ENCODE results near the gene AXL. TPM values are rescaled to one million over a fixed set of nuclear protein-coding genes. Genes with fewer than 3 reads are reported as not detected.
A peak's percentile ranks its signal among the peaks of the same experiment; 100 is the strongest.

The AXL gene
- total RNA-seq, 6 experiments from 2014 or later, result 419 to 474 (median 458) TPM

- Mint-ChIP-seq H3K27ac (no peak overlapping the region), H3K4me3 (no peak overlapping the region), H3K4me1 (ENCODE audit: low read depth) (no peaks in the 10 kb centered on the region; the same call in 1 of the 2 replicates), H3K27me3 (ENCODE audit: insufficient read depth) (peaks cover 17% of the 10 kb centered on the region), H3K9me3 (no peaks in the 10 kb centered on the region), H3K36me3 (ENCODE audit: low read depth) (peaks cover 19% of the 10 kb centered on the region)
- TF ChIP-seq CTCF (IDR thresholded peaks at IDR 0.05), result no peak
- DNase-seq, result no peak
These were observed 16.5 kb downstream of the AXL start for GRCh38 chr19:41235480-41235879.

- Mint-ChIP-seq H3K4me3 (no peak overlapping the region; the same call in 1 of the 2 replicates), H3K27me3 (ENCODE audit: insufficient read depth) (peaks cover 15% of the 10 kb centered on the region), H3K4me1 (ENCODE audit: low read depth) (no peaks in the 10 kb centered on the region; the same call in 1 of the 2 replicates), H3K36me3 (ENCODE audit: low read depth) (peaks cover 13% of the 10 kb centered on the region), H3K9me3 (no peaks in the 10 kb centered on the region), H3K27ac (peak overlapping the region; percentile 54)
- no peak for TF ChIP-seq CTCF (IDR thresholded peaks at IDR 0.05)
- no peak for DNase-seq
These were observed 19.2 kb downstream of the AXL start for GRCh38 chr19:41238244-41238643.

GRCh38 chr19:41239363-41239762, 20.3 kb downstream of the AXL start:
- no peaks in the 10 kb centered on the region for H3K9me3 Mint-ChIP-seq
- TF ChIP-seq CTCF (IDR thresholded peaks at IDR 0.05), result no peak
- H3K27me3 Mint-ChIP-seq (ENCODE audit: insufficient read depth), result peaks cover 15% of the 10 kb centered on the region
- peaks cover 6% of the 10 kb centered on the region for H3K36me3 Mint-ChIP-seq (ENCODE audit: low read depth)
- no peak overlapping the region for H3K4me3 Mint-ChIP-seq
- H3K4me1 Mint-ChIP-seq (ENCODE audit: low read depth), result no peaks in the 10 kb centered on the region; the same call in 1 of the 2 replicates
- no peak overlapping the region; the same call in 1 of the 2 replicates for H3K27ac Mint-ChIP-seq
- no peak for DNase-seq

- Mint-ChIP-seq H3K4me3 (no peak overlapping the region), H3K9me3 (no peaks in the 10 kb centered on the region), H3K36me3 (ENCODE audit: low read depth) (peaks cover 2% of the 10 kb centered on the region), H3K27ac (no peak overlapping the region; the same call in 1 of the 2 replicates), H3K4me1 (ENCODE audit: low read depth) (no peaks in the 10 kb centered on the region; the same call in 1 of the 2 replicates), H3K27me3 (ENCODE audit: insufficient read depth) (peaks cover 15% of the 10 kb centered on the region)
- DNase-seq, result no peak
- no peak for TF ChIP-seq CTCF (IDR thresholded peaks at IDR 0.05)
These were observed 21.0 kb downstream of the AXL start for GRCh38 chr19:41239961-41240574.

GRCh38 chr19:41241859-41242258, 22.8 kb downstream of the AXL start:
- no peak for TF ChIP-seq CTCF (IDR thresholded peaks at IDR 0.05)
- H3K27ac Mint-ChIP-seq, result no peak overlapping the region
- no peak overlapping the region for H3K4me3 Mint-ChIP-seq
- H3K36me3 Mint-ChIP-seq (ENCODE audit: low read depth), result peaks cover 16% of the 10 kb centered on the region
- DNase-seq, result no peak
- peaks cover 14% of the 10 kb centered on the region for H3K27me3 Mint-ChIP-seq (ENCODE audit: insufficient read depth)
- no peaks in the 10 kb centered on the region for H3K9me3 Mint-ChIP-seq
- no peaks in the 10 kb centered on the region; the same call in 1 of the 2 replicates for H3K4me1 Mint-ChIP-seq (ENCODE audit: low read depth)
